OCI-LY7 (cell line): ENCODE results near the gene CDKAL1. TPM values are rescaled to one million over a fixed set of nuclear protein-coding genes. Genes with fewer than 3 reads are reported as not detected.

ENCODE experiments used
- BruUV-seq: library from RNA; stranded (reverse); fragments of 400-500 nt; replicated peaks from 2 replicates; lab custom pipeline; 2021; lab: Mats Ljungman, UMichigan
- CTCF ChIA-PET: fragments of 300-600 bp; sonication (Branson Sonifier 250); formaldehyde crosslinking; loops from one replicate; lab custom pipeline; 2022; ENCODE audit warnings: antibody characterized with exemption; ENCODE audit not compliant: unreplicated experiment; lab: Charles Lee
- POLR2A ChIA-PET: fragments of 300-600 bp; sonication (Branson Sonifier 250); formaldehyde crosslinking; loops from one replicate; lab custom pipeline; 2022; ENCODE audit warnings: antibody characterized with exemption; lab: Charles Lee
- DNase-seq: peaks from one replicate; pipeline ENCODE4 v3.0.0-alpha.2; 2015; ENCODE audit warnings: low spot score
- H2AFZ ChIP-seq: fragments of 200-600 bp; sonication (generic), shearing (Covaris generic); 2 replicates; pipeline ENCODE4 v1.6.1; 2014; ENCODE audit warnings: mild to moderate bottlenecking, antibody characterized with exemption, low read length, moderate library complexity
- H3K27ac ChIP-seq: fragments of 200-600 bp; sonication (generic); 2 replicates; pipeline ENCODE4 v1.5.1; 2014; ENCODE audit warnings: mixed run types, low read depth, mild to moderate bottlenecking, moderate library complexity, low read length, inconsistent platforms; ENCODE audit not compliant: poor library complexity, severe bottlenecking
- H3K36me3 ChIP-seq: fragments of 200-600 bp; sonication (generic); 2 replicates; pipeline ENCODE4 v1.6.1; 2014; ENCODE audit warnings: mild to moderate bottlenecking, antibody characterized with exemption, low read length, moderate library complexity, mixed read lengths; ENCODE audit not compliant: insufficient read depth
- H3K4me1 ChIP-seq: fragments of 200-600 bp; sonication (generic); 2 replicates; pipeline ENCODE4 v1.5.1; 2014; ENCODE audit warnings: mild to moderate bottlenecking, low read length; ENCODE audit not compliant: insufficient read depth, poor library complexity, severe bottlenecking
- H3K4me2 ChIP-seq: fragments of 200-600 bp; sonication (generic); 2 replicates; pipeline ENCODE4 v1.6.1; 2014; ENCODE audit warnings: mild to moderate bottlenecking, low read length
- H3K4me3 ChIP-seq: fragments of 200-600 bp; sonication (generic); 2 replicates; pipeline ENCODE4 v1.5.1; 2014; ENCODE audit warnings: mild to moderate bottlenecking, low read depth, low read length; ENCODE audit not compliant: poor library complexity, severe bottlenecking
- H3K79me2 ChIP-seq: fragments of 200-600 bp; sonication (generic); 2 replicates; pipeline ENCODE4 v1.6.1; 2016; ENCODE audit warnings: low read depth, mild to moderate bottlenecking, low read length, moderate library complexity, mixed read lengths; ENCODE audit not compliant: insufficient read depth
- H3K9me2 ChIP-seq: fragments of 200-600 bp; sonication (generic); 2 replicates; pipeline ENCODE4 v1.6.1; 2016; ENCODE audit warnings: mild to moderate bottlenecking, low read length, mixed read lengths; ENCODE audit not compliant: insufficient read depth
- H3K9me3 ChIP-seq: fragments of 200-600 bp; sonication (generic); 2 replicates; pipeline ENCODE4 v1.6.1; 2014; ENCODE audit warnings: mild to moderate bottlenecking, mixed run types, low read length, mixed read lengths
- H4K20me1 ChIP-seq: fragments of 200-600 bp; sonication (generic); 2 replicates; pipeline ENCODE4 v1.6.1; 2014; ENCODE audit warnings: mild to moderate bottlenecking, antibody characterized with exemption, low read length, moderate library complexity, mixed read lengths; ENCODE audit not compliant: insufficient read depth
- EZH2phosphoT487 ChIP-seq: fragments of 200-600 bp; sonication (generic); IDR thresholded peaks from 2 replicates; pipeline ENCODE4 v1.6.1; 2018; ENCODE audit warnings: low read depth, borderline replicate concordance, mild to moderate bottlenecking, mixed run types, antibody characterized with exemption, low read length, moderate library complexity, mixed read lengths
- intact Hi-C: fragments of 100-400 bp; cut with micrococcal nuclease; formaldehyde crosslinking; loops from one replicate; pipeline ENCODE4 v1.10.0; 2022; ENCODE audit not compliant: unreplicated experiment
- total RNA-seq, 2 experiments: library from RNA; depleted of rRNA in 1 of 2; stranded (reverse); fragments of >200 nt in 1 of 2; shearing (Covaris generic) in 1 of 2; gene quantifications; 2 replicates each; pipeline ENCODE4 v1.2.3, GENCODE V29; 2014 to 2022
- TF ChIP-seq, protein P1 (sequence below): fragments of 200-600 bp; sonication (generic); conservative IDR thresholded peaks from 2 replicates; pipeline ENCODE4 v1.5.1; 2014; ENCODE audit warnings: mild to moderate bottlenecking, antibody characterized with exemption, low read length, moderate library complexity, mixed read lengths

The CDKAL1 gene
- total RNA-seq, 2 experiments from 2014 or later: 19.9 to 21.1 TPM

DNA sequence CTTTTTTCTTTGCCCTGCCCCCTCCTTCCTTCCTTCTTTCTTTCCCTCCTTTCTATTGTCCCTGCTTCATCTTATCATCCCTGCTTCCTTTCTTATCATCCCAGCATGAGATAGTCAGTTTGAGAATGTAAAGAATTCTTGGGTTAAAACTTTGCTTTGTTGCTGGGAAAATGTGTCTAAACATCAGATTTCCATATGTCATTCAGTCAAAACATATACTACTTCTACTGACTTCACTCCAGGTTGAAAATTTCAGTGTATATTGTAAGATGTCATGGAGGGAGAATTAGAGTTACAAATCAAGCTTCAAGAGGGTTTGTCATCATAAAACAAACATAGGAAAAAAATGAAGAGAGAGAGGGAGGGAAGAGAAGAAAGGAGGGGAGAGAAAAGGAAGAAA lies 700.9 kb downstream of the CDKAL1 start:
- no peak overlapping the region for H3K4me3 ChIP-seq
- no peaks in the 10 kb centered on the region for H3K4me1 ChIP-seq
- no peak overlapping the region for H2AFZ ChIP-seq
- TF ChIP-seq, protein P1, sequence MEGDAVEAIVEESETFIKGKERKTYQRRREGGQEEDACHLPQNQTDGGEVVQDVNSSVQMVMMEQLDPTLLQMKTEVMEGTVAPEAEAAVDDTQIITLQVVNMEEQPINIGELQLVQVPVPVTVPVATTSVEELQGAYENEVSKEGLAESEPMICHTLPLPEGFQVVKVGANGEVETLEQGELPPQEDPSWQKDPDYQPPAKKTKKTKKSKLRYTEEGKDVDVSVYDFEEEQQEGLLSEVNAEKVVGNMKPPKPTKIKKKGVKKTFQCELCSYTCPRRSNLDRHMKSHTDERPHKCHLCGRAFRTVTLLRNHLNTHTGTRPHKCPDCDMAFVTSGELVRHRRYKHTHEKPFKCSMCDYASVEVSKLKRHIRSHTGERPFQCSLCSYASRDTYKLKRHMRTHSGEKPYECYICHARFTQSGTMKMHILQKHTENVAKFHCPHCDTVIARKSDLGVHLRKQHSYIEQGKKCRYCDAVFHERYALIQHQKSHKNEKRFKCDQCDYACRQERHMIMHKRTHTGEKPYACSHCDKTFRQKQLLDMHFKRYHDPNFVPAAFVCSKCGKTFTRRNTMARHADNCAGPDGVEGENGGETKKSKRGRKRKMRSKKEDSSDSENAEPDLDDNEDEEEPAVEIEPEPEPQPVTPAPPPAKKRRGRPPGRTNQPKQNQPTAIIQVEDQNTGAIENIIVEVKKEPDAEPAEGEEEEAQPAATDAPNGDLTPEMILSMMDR: no peak
- TF ChIP-seq EZH2phosphoT487: no peak
- CTCF ChIA-PET: no interaction called here
- no peaks in the 10 kb centered on the region for H3K79me2 ChIP-seq
- DNase-seq: no peak
- no TSS peak for BruUV-seq
- no peaks in the 10 kb centered on the region for H3K36me3 ChIP-seq
- H4K20me1 ChIP-seq: no peaks in the 10 kb centered on the region
- POLR2A ChIA-PET: interaction anchor here (0.6 kb wide), 1 partner anchor 1026 kb away, joined by 3 read pairs; no protein-coding TSS in a partner anchor
- H3K9me3 ChIP-seq: peaks cover 6% of the 10 kb centered on the region; the same call in 1 of the 2 replicates
- H3K4me2 ChIP-seq: no peak overlapping the region
- H3K9me2 ChIP-seq: no peaks in the 10 kb centered on the region
- H3K27ac ChIP-seq: no peak overlapping the region
- intact Hi-C loops: no loop called here

DNA sequence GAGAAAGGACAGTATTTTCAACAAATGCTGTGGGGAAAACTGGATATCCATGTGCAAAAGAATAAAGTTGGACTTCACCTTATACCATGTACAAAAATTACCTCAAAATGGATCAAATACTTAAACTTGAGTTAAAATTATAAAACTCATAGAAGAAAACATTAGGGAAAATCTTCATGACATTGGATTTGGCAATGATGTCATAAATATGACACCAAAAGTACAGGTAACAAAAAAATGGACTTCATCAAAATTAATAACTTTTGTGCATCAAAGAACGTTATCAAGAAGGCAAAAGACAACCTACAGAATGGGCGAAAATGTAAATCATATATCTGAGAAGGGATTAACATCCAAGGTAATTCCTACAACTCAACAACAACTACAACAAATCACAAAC lies 704.0 kb downstream of the CDKAL1 start:
- Histone ChIP-seq H3K9me2 (no peaks in the 10 kb centered on the region), H3K4me1 (no peaks in the 10 kb centered on the region), H3K79me2 (no peaks in the 10 kb centered on the region), H3K4me3 (no peak overlapping the region), H3K36me3 (no peaks in the 10 kb centered on the region), H3K4me2 (no peak overlapping the region), H2AFZ (no peak overlapping the region), H4K20me1 (no peaks in the 10 kb centered on the region), H3K9me3 (peaks cover 6% of the 10 kb centered on the region; the same call in 1 of the 2 replicates), H3K27ac (no peak overlapping the region)
- intact Hi-C loops: no loop called here
- ChIA-PET CTCF (no interaction called here), POLR2A (no interaction called here)
- TF ChIP-seq, protein P1: no peak
- TF ChIP-seq EZH2phosphoT487: no peak
- BruUV-seq: no TSS peak
- DNase-seq: no peak

DNA sequence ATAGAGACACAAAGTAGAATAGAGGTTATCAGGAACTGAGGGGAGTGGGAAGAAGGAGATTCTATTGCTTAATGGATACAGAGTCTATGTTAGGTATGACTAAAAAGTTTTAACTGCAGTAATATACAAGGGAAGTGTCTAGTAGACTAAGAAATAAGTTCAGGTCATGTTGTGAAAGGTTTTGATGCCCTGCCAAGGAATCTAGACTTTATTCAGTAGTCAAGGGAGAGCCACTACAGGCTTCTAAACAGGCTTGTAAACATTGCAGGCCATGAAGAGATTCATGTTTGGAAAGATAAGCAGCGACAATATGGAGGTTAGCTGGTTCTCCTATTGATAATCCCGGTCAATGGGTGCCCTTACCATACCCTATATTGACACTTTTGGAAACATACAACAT lies 706.5 kb downstream of the CDKAL1 start:
- no peaks in the 10 kb centered on the region for H3K9me2 ChIP-seq
- H3K9me3 ChIP-seq: no peaks in the 10 kb centered on the region
- H3K4me1 ChIP-seq: no peaks in the 10 kb centered on the region
- DNase-seq: no peak
- H4K20me1 ChIP-seq: no peaks in the 10 kb centered on the region
- H3K27ac ChIP-seq: no peak overlapping the region
- H2AFZ ChIP-seq: no peak overlapping the region
- TF ChIP-seq EZH2phosphoT487: no peak
- TF ChIP-seq, protein P1: no peak
- no TSS peak for BruUV-seq
- H3K4me3 ChIP-seq: no peak overlapping the region
- H3K4me2 ChIP-seq: no peak overlapping the region
- intact Hi-C loops: no loop called here
- H3K36me3 ChIP-seq: no peaks in the 10 kb centered on the region
- CTCF ChIA-PET: no interaction called here
- no peaks in the 10 kb centered on the region for H3K79me2 ChIP-seq
- POLR2A ChIA-PET: interaction anchor here (0.5 to 0.7 kb wide), 2 partner anchors 450 to 703 kb away, joined by 4 read pairs; no protein-coding TSS in a partner anchor
